HG02852 (cell line): Measurements from ENCODE around the gene DDAH1.

ENCODE experiments used
- ATAC-seq: cut with Tn5 transposase; IDR thresholded peaks from one replicate; pipeline ENCODE4 v1.9.1; 2021; ENCODE audit warnings: mild to moderate bottlenecking, moderate library complexity; ENCODE audit not compliant: unreplicated experiment

The DDAH1 gene

GRCh38 chr1:85397490-85398032 is 67.4 kb downstream of the DDAH1 start:
- ATAC-seq = no peak

DNA sequence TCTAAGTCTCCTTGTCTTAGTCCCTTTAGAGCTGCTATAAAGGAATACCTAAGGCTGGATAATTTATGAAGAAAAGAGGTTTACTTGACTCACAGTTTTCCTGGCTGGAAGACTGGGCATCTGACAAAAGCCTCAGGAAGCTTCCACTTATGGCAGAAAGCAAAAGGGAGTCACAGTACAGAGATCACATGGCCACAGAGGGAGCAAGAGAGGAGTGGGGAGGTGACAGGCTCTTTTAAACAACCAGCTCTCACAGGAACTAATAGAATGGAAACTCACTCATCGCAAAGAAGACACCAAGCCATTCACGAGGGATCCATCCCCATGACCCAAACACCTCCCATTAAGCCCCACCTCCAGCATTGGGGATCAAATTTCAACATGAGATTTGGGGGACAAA is 68.8 kb downstream of the DDAH1 start:
- ATAC-seq = no peak

DNA sequence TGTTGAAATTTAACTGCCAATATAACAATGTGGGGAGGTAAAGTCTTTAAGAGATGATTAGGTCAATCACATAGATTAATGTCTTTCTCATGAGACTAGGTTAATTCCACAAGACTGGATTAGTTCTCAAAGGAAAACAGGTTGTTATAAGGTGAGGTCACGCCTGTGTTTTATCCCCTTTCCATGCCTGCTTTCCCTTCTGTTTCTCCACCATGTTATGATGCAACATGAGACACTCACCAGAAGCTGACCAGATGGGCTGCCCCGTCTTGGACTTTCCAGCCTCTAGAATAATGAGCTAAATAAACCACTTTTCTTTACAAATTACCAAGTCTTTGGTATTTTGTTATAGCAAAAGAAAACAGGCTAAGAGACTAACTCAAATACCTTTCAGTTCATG is 70.8 kb downstream of the DDAH1 start:
- no peak for ATAC-seq

DNA sequence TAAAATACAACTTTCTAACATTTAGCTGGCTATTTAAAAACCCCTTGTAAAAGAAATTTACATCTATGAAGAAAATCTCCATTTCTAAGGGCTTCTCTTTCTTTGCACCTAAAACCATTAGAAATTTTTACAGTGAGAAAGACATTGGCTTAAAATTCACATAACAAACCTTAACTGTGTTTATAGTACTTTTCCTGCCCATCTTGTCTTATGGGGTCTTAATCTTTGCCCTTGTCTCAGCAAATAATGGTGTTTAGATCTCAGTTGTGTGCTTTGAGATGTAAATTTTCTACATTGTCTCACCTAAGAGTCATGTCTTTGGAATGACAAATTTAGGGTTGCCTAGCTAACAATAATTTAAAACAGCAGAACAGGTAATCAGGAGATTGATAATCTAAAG is 71.5 kb downstream of the DDAH1 start:
- ATAC-seq = no peak

DNA sequence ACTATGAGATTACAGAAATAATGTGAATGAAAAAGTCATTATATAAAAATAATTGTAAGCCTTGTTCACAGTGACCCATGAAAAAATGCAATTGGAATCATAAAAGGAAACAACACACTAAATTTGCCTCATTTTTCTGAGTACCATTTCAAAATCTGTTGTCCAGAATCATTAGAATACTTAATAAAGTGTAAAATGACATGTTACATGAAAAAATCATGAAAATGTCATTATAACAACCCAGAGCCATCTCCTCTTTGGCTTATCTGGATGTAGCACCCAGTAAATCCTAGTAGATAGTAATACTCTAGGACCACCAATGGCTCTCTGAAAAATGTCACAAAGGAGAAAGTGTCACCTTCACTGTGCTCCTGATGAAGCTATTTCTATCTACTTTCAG is 76.5 kb downstream of the DDAH1 start:
- ATAC-seq = no peak

DNA sequence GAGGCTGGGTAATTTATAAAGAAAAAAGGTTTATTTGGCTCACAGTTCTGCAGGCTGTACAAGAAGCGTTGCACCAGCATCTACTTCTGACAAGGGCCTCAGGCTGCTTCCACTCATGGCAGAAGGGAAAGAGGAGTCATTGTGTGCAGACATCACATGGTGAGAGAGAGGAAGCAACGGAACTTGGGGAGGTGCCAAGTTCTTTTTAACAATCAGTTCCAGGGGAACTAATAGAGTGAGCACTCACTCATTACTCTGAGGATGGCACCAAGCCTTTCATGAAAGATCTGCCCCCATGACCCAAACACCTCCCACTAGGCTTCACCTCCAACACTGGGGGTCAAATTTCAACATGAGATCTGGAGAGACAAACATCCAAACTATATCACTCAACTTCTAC is 77.2 kb downstream of the DDAH1 start:
- ATAC-seq = no peak

DNA sequence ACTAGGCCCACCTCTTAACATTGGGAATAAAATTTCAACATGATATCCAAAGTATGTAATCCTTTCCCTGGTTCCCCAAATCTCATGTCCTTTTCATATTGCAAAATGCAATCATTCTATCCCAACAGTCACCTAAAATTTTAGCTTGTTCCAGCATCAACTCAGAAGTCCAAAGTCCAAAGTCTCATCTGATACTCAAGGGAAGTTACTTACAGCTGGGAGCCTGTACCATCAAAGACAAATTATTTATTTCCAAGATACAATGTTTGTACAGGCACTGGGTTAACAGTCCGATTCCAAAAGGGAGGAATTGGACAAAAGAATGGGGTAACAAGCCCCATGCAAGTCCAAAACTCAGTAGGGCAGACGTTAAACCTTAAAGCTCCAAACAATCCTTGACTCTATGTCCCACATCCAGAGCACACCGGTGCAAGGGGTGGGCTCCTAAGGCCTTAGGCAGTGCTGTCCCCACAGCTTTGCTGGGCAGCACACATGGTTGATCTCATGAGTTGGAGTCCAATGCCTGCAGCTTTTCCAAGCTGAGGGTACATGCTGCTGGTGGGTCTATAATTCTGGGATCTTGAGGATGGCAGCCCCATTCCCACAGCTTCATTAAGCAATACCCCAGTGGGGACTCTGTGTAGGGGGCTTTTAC is 78.8 kb downstream of the DDAH1 start:
- no peak for ATAC-seq

DNA sequence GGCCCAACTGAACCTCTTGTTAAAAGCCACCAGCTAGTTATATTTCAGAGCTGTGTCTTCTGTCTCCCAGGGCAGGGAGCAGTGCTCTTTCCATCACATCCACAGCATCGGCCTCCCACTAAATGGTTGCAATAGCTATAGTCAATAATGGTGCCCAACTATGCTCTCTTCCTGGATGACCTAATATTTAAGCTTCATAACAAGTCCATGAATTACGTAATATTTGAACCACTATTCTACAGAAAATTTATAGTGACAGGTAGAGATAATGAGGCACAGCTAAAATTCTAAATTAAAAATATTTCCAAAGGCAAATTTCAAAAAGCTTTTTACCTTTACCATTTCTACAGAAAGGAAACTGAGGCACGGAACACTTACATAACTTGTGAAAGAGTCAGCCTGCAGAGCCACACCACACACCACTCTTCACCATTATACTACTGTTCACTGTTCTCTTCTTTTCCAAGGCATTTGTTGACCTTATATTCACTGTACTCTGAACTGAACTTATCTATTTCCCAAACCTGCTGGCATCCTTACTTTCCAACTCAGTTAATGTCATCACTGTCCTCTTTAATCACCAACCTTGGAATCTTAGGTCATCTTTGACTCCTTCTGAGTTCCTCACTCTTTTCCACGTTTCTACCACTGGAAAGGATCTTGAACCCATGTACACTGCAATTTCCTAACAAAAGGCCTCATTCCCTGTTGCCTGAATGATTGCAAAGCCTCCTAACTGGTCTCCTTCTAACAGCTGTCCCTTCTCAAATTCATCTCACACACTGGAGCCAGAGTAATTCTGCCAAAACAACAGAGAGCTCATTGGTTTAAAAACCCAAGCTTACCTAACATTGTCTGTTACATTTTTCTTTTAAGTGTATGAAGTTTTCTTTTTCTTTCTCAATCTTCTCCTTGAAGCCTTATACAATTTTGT is 85.5 kb downstream of the DDAH1 start:
- ATAC-seq = no peak

GRCh38 chr1:85378534-85378933 is 86.4 kb downstream of the DDAH1 start:
- ATAC-seq = no peak

DNA sequence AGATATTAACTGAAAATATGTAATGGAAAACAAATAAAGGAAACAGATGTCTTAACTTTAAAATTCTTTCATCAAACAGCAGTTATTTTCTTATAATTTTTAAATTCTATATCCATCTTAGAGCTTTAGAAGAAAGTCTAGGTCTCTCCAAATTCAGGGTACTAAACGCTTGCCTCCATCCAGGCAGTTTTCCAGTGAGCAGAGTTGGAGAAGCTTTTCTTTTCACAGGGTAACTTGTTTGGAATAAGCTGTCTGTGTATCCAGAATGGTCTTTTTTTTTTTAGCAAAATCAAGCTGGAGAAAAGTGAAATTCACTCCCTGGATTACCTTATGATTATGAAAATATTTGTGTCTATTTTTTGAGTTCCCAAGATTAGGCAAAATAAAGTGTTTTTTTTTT is 88.6 kb downstream of the DDAH1 start:
- no peak for ATAC-seq

DNA sequence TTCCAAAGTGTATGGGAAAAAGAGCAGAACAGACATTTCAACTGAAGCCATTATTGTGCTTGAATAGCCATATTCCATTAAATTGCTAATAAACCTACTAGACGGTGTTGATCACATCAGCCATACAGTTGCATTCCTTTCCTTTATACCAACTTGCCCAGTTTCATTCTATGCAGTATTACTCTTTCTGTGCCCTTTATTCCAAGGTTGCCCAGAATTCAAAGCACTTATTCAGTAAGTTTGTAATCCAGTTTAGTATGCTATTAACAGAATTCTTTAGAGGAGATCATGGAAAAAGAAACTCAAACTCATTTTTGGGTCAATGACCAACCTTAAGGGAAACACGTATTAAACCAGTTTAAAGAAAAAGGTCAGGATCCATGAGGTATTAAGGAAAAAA is 89.5 kb downstream of the DDAH1 start:
- no peak for ATAC-seq

DNA sequence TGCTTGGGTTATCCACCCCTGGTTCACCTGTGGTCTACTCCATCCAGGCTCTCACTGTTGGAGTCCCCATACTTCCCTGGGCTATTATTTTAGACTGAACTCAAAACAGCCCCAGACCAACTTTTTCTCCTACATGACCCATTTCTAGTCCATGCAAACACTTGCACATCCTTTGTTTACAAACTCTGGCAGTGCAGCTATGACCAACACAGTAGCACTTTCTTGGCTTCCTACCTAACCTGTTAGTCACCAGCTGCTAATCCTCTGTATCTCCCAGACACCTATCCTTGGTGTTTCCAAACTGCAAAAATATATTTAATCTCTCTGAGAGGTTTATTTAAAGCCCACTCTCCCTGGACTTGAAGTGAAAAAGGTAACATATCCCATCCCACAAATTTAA is 90.8 kb downstream of the DDAH1 start:
- no peak for ATAC-seq

DNA sequence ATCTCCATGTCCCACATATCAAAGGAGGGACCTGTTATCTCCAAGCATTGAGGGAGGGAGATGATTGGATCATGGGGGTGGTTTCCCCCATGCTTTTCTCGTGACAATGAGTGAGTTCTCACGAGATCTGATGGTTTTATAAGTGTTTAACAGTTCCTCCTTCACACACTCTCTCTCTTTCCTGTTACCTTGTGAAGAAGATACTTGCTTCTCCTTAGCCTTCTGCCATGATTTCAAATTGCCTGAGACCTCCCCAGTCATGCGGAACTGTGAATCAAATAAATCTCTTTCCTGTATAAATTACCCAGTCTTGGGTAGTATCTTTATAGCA is 91.6 kb downstream of the DDAH1 start:
- no peak for ATAC-seq

DNA sequence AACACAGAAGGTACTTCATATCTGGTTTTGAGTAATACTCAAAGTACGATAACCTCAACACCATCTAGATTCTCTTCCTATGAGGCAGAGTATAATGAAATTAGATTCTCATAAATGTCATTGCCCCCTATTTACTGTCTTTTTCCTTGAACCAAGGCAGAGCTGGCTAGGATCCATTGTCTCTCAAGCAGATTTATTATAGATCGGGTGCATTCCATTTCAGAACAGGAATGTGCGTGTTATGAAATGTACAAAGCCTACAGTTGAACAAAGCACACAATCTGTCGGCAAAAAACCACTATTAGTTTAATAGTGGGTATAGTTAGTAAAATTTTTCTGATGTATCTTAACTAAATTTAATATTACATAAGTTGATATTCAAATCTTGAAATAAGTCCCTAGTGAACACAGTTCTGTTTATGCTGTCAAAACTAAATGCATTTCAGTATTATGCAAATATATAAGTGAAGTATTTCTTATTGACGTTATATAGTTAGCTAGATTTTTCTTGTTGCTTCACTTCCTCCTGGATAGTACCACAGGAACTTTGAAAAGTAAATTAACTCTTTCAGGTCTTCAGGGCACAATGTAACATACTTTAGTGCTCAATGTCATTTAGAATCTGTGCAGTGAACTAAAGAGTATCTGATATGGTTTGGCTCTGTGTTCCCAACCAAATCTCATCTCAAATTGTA is 92.1 kb downstream of the DDAH1 start:
- ATAC-seq = no peak

DNA sequence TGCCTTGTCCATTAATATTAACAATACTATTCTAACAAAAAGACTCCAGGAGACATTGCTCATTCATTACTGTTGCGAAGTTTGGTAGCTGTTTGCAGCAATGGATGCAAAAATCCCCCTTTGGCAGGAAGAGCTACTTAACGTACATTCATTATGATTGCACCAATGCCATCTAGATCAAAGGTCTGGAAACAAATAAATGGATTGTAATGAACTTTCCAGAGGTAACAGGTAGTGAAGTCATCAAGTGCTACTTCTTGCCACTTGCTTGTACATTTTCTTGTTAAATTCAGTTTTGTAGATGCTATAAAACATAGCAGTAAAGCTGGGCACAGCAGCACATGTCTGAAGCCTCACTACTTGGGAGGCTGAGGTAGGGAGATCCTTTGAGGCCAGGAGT is 93.9 kb downstream of the DDAH1 start:
- ATAC-seq = no peak

DNA sequence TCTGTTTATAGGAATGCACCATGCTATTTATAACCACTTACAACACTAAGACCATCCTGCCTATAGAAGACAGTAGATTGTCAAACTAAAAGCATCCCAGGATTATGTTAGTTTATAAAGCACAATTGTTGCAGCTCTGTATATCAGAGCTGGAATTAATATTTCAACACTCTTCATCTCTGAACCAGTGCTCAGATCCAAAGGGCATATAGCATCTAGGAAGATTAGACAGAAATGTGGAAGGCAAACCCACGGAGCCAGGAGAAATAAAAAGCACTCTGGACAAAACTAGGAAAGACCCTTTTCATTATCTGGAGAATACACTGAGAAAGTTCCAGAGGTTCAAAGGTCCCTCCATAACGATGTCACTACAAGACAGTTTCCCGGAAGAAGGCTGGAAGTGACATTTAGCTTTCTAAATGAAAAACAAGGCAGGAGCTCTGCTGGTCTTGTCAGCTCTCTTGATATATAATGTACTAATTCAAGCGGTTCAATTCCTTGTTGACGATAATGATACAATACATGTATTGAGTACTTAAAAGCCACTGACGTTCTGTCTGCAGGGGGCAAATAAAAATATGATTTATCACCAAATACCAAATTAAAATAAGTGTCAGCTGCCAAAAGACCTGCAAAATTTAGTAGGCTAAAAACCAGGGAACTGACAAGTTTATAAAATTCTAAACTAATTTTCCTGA is 96.7 kb downstream of the DDAH1 start:
- no peak for ATAC-seq

GRCh38 chr1:85366391-85367170 is 98.4 kb downstream of the DDAH1 start:
- ATAC-seq = no peak

DNA sequence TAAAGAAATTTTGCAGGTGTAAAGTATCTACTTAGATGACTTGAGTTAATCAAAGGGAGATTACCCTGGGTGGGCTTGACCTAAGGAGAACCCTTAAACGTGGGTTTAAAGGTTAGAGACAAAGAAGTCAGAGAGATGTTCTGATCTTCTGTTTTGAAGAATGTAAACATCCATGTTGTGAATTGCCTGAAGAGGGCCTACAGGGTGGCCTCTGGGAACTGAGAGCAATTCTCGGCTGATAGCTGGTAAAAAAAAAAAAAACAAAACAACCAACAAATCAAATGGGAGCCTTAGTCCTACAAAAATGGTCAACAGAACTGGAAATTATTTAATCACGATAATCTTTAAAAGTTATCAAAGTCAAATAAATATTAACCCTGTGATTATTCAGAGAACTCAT is 99.1 kb downstream of the DDAH1 start:
- no peak for ATAC-seq

GRCh38 chr1:85363521-85363920 is 101.4 kb downstream of the DDAH1 start:
- no peak for ATAC-seq

- no peak for ATAC-seq
Measured at GRCh38 chr1:85363092-85363491, 101.9 kb downstream of the DDAH1 start.
